Liver (tissue), 9 donors: Measurements from ENCODE around the gene NCDN. TPM values are rescaled to one million over a fixed set of nuclear protein-coding genes. Genes with fewer than 3 reads are reported as not detected.

ENCODE experiments used
- DNase-seq: peaks from one replicate; pipeline ENCODE4 v3.0.0-alpha.2; 2017; ENCODE audit warnings: low spot score
- H3K27ac ChIP-seq, 2 donors: one replicate each; pipeline ENCODE4 v1.7.0; 2013; ENCODE audit warnings: inconsistent platforms in 2 of 2, low read length in 2 of 2, control low read depth in 1 of 2, low read depth in 1 of 2, mild to moderate bottlenecking in 1 of 2
- H3K27me3 ChIP-seq, 4 donors: one replicate each; pipeline versions ENCODE4 v1.6.1 to v1.7.0; 2013; ENCODE audit warnings: low read length in 3 of 4, inconsistent platforms in 1 of 4, mild to moderate bottlenecking in 1 of 4, moderate library complexity in 1 of 4; ENCODE audit not compliant: control insufficient read depth in 4 of 4, insufficient read depth in 4 of 4
- H3K36me3 ChIP-seq, 4 donors: one replicate each; pipeline versions ENCODE4 v1.6.1 to v1.7.0; 2013; ENCODE audit warnings: low read length in 3 of 4, mild to moderate bottlenecking in 3 of 4, low read depth in 1 of 4, moderate library complexity in 1 of 4; ENCODE audit not compliant: control insufficient read depth in 4 of 4, insufficient read depth in 3 of 4
- H3K4me1 ChIP-seq, 4 donors: one replicate each; pipeline versions ENCODE4 v1.6.1 to v1.7.0; 2013; ENCODE audit warnings: low read length in 3 of 4, mild to moderate bottlenecking in 3 of 4, moderate library complexity in 1 of 4; ENCODE audit not compliant: control insufficient read depth in 4 of 4, insufficient read depth in 4 of 4
- H3K4me3 ChIP-seq, 3 donors: one replicate each; pipeline versions ENCODE4 v1.6.1 to v1.7.0; 2013; ENCODE audit warnings: low read length in 3 of 3, control low read depth in 1 of 3, low read depth in 1 of 3, mild to moderate bottlenecking in 1 of 3
- H3K9ac ChIP-seq, 2 donors: one replicate each; pipeline ENCODE4 v1.7.0; 2013; ENCODE audit warnings: low read length in 2 of 2, mild to moderate bottlenecking in 2 of 2, moderate library complexity in 2 of 2, control low read depth in 1 of 2, low read depth in 1 of 2
- H3K9me3 ChIP-seq, 4 donors: one replicate each; pipeline versions ENCODE4 v1.6.1 to v1.7.0; 2013; ENCODE audit warnings: low read length in 3 of 4; ENCODE audit not compliant: control insufficient read depth in 4 of 4
- FOXA1 ChIP-seq: IDR thresholded peaks from 2 replicates; pipeline ENCODE4 v1.6.1; 2016; ENCODE audit warnings: antibody characterized with exemption
- HNF4A ChIP-seq, 2 donors: conservative IDR thresholded peaks; 2 replicates each; pipeline ENCODE4 v1.6.1; 2016; ENCODE audit warnings: antibody characterized with exemption in 2 of 2, mild to moderate bottlenecking in 2 of 2
- HNF4G ChIP-seq: IDR thresholded peaks from 2 replicates; pipeline ENCODE4 v1.6.1; 2016; ENCODE audit warnings: antibody characterized with exemption
- MAX ChIP-seq: IDR thresholded peaks from 2 replicates; pipeline ENCODE4 v1.6.1; 2016; ENCODE audit warnings: antibody characterized with exemption
- NR2F2 ChIP-seq: IDR thresholded peaks from 2 replicates; pipeline ENCODE4 v1.6.1; 2016; ENCODE audit warnings: antibody characterized with exemption
- REST ChIP-seq: IDR thresholded peaks from 2 replicates; pipeline ENCODE4 v1.6.1; 2016; ENCODE audit warnings: antibody characterized with exemption, mild to moderate bottlenecking
- RXRA ChIP-seq, 2 donors: IDR thresholded peaks; 2 replicates each; pipeline ENCODE4 v1.6.1; 2017 to 2018; ENCODE audit warnings: antibody characterized with exemption in 2 of 2, mild to moderate bottlenecking in 1 of 2
- SP1 ChIP-seq: IDR thresholded peaks from 2 replicates; pipeline ENCODE4 v1.6.1; 2018; ENCODE audit warnings: antibody characterized with exemption, mild to moderate bottlenecking
- TAF1 ChIP-seq: conservative IDR thresholded peaks from 2 replicates; pipeline ENCODE4 v1.6.1; 2016; ENCODE audit warnings: antibody characterized with exemption, mild to moderate bottlenecking
- YY1 ChIP-seq: IDR thresholded peaks from 2 replicates; pipeline ENCODE4 v1.6.1; 2016; ENCODE audit warnings: antibody characterized with exemption, mild to moderate bottlenecking
- WGBS: extraction: QIAGEN DNeasy Blood & Tissue Kit; methylation state at CpG from one replicate; pipeline ENCODE4 v1.1.7; 2013; 5-methylcytosine and 5-hydroxymethylcytosine counted together
- polyA plus RNA-seq, 2 donors: library from polyadenylated mRNA; stranded (reverse) in 1 of 2; unstranded in 1 of 2; fragments of 200-250 nt in 1 of 2; fragments of >200 nt in 1 of 2; fragmentation: Nextera tagmentation in 1 of 2; extraction: Ambion mirVana in 1 of 2; gene quantifications; one replicate each; pipeline versions ENCODE4 v1.2.1 to v1.2.3, GENCODE V29; 2013 to 2015
- total RNA-seq, 2 donors: library from RNA; depleted of rRNA; stranded (reverse); fragments of >200 nt; gene quantifications; one replicate each; pipeline ENCODE4 v1.2.3, GENCODE V29; 2014
- TF ChIP-seq, protein P1 (sequence below): fragments of 150-350 bp; IDR thresholded peaks from 2 replicates; pipeline ENCODE4 v1.5.1; 2017; ENCODE audit warnings: improper control_type of control experiment, low read depth, low read length; ENCODE audit not compliant: missing input control
- donor health status: healthy.
- donor health status: healthy.
- donor health status: healthy.
- donor health status: healthy.
- donor health status: healthy.

NCDN gene
- total and polyA plus RNA-seq, 4 donors = 2.7 to 7.9 (median 5.6) TPM

DNA sequence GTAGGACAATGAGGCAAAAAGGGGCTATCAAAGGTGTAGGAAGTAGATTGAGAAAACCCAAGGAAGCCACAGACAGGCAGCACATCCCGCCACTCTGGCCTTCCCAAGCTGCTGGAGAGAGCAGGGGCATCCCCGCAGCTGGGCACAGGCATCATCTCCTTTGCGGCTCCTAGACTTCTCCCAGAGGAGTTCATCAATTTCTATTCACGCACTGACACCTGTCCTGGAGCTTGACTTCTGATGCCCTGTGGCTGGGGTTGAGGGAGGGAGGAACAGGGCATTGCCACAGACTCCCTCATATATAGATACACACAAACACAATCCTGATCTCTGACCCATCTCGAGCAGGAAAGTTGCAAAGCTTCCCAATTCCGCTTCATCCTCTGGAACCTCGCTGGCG lies 13.7 kb downstream of the NCDN start:
- no peak for DNase-seq
- peaks cover 0 to 6% (median 3%) of the 10 kb centered on the region in 4 donors for H3K27me3 ChIP-seq
- H3K9me3 ChIP-seq = no peaks in the 10 kb centered on the region
- peaks cover 0 to 7% (median 3%) of the 10 kb centered on the region in 4 donors for H3K4me1 ChIP-seq
- no peak overlapping the region for H3K9ac ChIP-seq
- no peaks in the 10 kb centered on the region for H3K36me3 ChIP-seq
- H3K27ac ChIP-seq = no peak overlapping the region
- no peak overlapping the region for H3K4me3 ChIP-seq
- no peak for TF ChIP-seq SP1
- WGBS = 90% methylated on average over 8 of the region's 8 CpGs

GRCh38 chr1:35572296-35572695 lies 14.7 kb downstream of the NCDN start:
- H3K36me3 ChIP-seq = no peaks in the 10 kb centered on the region
- H3K9me3 ChIP-seq = no peaks in the 10 kb centered on the region
- no peak for DNase-seq
- 89% methylated on average over 2 of the region's 2 CpGs for WGBS
- H3K4me3 ChIP-seq = no peak overlapping the region
- peaks cover 0 to 6% (median 3%) of the 10 kb centered on the region in 4 donors for H3K27me3 ChIP-seq
- no peak overlapping the region for H3K27ac ChIP-seq
- H3K4me1 ChIP-seq = peaks cover 2 to 11% (median 8%) of the 10 kb centered on the region in 4 donors
- TF ChIP-seq YY1 (no peak), HNF4G (no peak)
- H3K9ac ChIP-seq = no peak overlapping the region

GRCh38 chr1:35573198-35574124 lies 15.9 kb downstream of the NCDN start, which contains the start of gene TFAP2E:
Gene TFAP2E (plus strand): TSS chr1:35573314. CDS start chr1:35573578, 264 bp downstream.
- H3K4me3 ChIP-seq = peak within 1 kb of the TSS in 1 of 3 donors; percentile 37
- 11% methylated on average over 95 of the region's 95 CpGs for WGBS
- H3K4me1 ChIP-seq = peaks cover 4 to 19% (median 14%) of the 10 kb centered on the region in 4 donors
- H3K36me3 ChIP-seq = no peaks in the 10 kb centered on the region
- peaks cover 0 to 6% (median 3%) of the 10 kb centered on the region in 4 donors for H3K27me3 ChIP-seq
- no peak for DNase-seq
- TF ChIP-seq, protein P1, sequence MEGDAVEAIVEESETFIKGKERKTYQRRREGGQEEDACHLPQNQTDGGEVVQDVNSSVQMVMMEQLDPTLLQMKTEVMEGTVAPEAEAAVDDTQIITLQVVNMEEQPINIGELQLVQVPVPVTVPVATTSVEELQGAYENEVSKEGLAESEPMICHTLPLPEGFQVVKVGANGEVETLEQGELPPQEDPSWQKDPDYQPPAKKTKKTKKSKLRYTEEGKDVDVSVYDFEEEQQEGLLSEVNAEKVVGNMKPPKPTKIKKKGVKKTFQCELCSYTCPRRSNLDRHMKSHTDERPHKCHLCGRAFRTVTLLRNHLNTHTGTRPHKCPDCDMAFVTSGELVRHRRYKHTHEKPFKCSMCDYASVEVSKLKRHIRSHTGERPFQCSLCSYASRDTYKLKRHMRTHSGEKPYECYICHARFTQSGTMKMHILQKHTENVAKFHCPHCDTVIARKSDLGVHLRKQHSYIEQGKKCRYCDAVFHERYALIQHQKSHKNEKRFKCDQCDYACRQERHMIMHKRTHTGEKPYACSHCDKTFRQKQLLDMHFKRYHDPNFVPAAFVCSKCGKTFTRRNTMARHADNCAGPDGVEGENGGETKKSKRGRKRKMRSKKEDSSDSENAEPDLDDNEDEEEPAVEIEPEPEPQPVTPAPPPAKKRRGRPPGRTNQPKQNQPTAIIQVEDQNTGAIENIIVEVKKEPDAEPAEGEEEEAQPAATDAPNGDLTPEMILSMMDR = no peak
- no peak for TF ChIP-seq NR2F2
- TF ChIP-seq TAF1 = no peak
- TF ChIP-seq HNF4G = no peak
- H3K9me3 ChIP-seq = no peaks in the 10 kb centered on the region
- no peak within 1 kb of the TSS for H3K9ac ChIP-seq
- H3K27ac ChIP-seq = no peak within 1 kb of the TSS

- 26% methylated on average over 48 of the region's 48 CpGs for WGBS
- no peak for TF ChIP-seq RXRA (IDR thresholded peaks at IDR 0.05)
- TF ChIP-seq NR2F2 = no peak
- no peak for TF ChIP-seq FOXA1
- no peak for TF ChIP-seq REST
- TF ChIP-seq HNF4A (conservative IDR thresholded peaks at IDR 0.05) = no peak
- no peak for TF ChIP-seq MAX
- H3K9me3 ChIP-seq = no peaks in the 10 kb centered on the region
- H3K27me3 ChIP-seq = peaks cover 0 to 6% (median 3%) of the 10 kb centered on the region in 4 donors
- no peaks in the 10 kb centered on the region for H3K36me3 ChIP-seq
- no peak overlapping the region for H3K9ac ChIP-seq
- H3K27ac ChIP-seq = no peak overlapping the region
- DNase-seq = no peak
- peaks cover 4 to 19% (median 14%) of the 10 kb centered on the region in 4 donors for H3K4me1 ChIP-seq
- peak overlapping the region in 1 of 3 donors; percentile 37 for H3K4me3 ChIP-seq
Observed at GRCh38 chr1:35574125-35574654, 16.6 kb downstream of the NCDN start.
